Stomach (tissue), 9 donors: ENCODE results near the gene NFE2L2. TPM values are rescaled to one million over a fixed set of nuclear protein-coding genes. Genes with fewer than 3 reads are reported as not detected.

Source experiments
- DNase-seq, 2 donors: peaks; one replicate each; pipeline versions ENCODE4 v3.0.0 to v3.0.0-alpha.2; 2013 to 2019
- H3K27ac ChIP-seq, 5 donors: fragments of 200-600 bp in 4 of 5; sonication (generic) in 4 of 5; one replicate each; pipeline ENCODE4 v1.5.1; 2013 to 2019; ENCODE audit warnings: mild to moderate bottlenecking in 1 of 5, moderate library complexity in 1 of 5
- H3K27me3 ChIP-seq, 3 donors: fragments of 200-600 bp; sonication (generic); one replicate each; pipeline ENCODE4 v1.5.1; 2017 to 2019; ENCODE audit warnings: mixed run types in 1 of 3
- H3K36me3 ChIP-seq, 4 donors: fragments of 200-600 bp; sonication (generic); 1 replicate in 3 of 4; 2 replicates in 1 of 4; pipeline ENCODE4 v1.5.1; 2016 to 2019
- H3K4me1 ChIP-seq, 4 donors: fragments of 200-600 bp; sonication (generic); one replicate each; pipeline ENCODE4 v1.5.1; 2016 to 2019
- H3K4me3 ChIP-seq, 4 donors: fragments of 200-600 bp; sonication (generic) in 3 of 4; one replicate each; pipeline ENCODE4 v1.5.1; 2016 to 2019; ENCODE audit warnings: mild to moderate bottlenecking in 1 of 4
- H3K9me3 ChIP-seq, 4 donors: fragments of 200-600 bp; sonication (generic); one replicate each; pipeline ENCODE4 v1.5.1; 2016 to 2019
- CTCF ChIP-seq, 7 experiments: fragments of 450-650 bp in 4 of 7; fragments of 200-600 bp in 3 of 7; sonication (generic) in 3 of 7; IDR thresholded peaks; one replicate each; pipeline ENCODE4 v1.5.1; 2016 to 2019; ENCODE audit warnings: antibody characterized with exemption in 7 of 7, control low read depth in 2 of 7, mild to moderate bottlenecking in 1 of 7
- EP300 ChIP-seq: sonication (generic); formaldehyde crosslinking; IDR thresholded peaks from one replicate; pipeline ENCODE4 v1.6.1; 2017; ENCODE audit warnings: antibody characterized with exemption
- POLR2A ChIP-seq, 4 donors: fragments of 450-650 bp; IDR thresholded peaks; one replicate each; pipeline ENCODE4 v1.6.1; 2016; ENCODE audit warnings: antibody characterized with exemption in 4 of 4, control low read depth in 2 of 4, mild to moderate bottlenecking in 1 of 4, moderate library complexity in 1 of 4
- POLR2AphosphoS5 ChIP-seq, 3 donors: sonication (generic); formaldehyde crosslinking; IDR thresholded peaks; one replicate each; pipeline ENCODE4 v1.6.1; 2016; ENCODE audit warnings: antibody characterized with exemption in 3 of 3
- WGBS, 5 donors: extraction: QIAGEN DNeasy Blood & Tissue Kit in 3 of 5; methylation state at CpG; one replicate each; pipeline versions ENCODE4 v1.1.5 to v1.1.7; 2013 to 2018; 5-methylcytosine and 5-hydroxymethylcytosine counted together
- intact Hi-C: fragments of 100-400 bp; cut with DNase I; formaldehyde crosslinking; loops from one replicate; pipeline ENCODE4 v1.15.1; 2023; ENCODE audit warnings: low total_unique reads
- polyA plus RNA-seq, 3 donors: library from polyadenylated mRNA; stranded (reverse); fragments of 200-250 nt; gene quantifications; one replicate each; pipeline ENCODE4 v1.2.3, GENCODE V29; 2013
- total RNA-seq, 5 donors: library from RNA; depleted of rRNA; stranded (reverse); fragments of >200 nt; gene quantifications; one replicate each; pipeline versions ENCODE4 v1.1.0 to v1.2.3, GENCODE V29; 2014 to 2016
- donor health status: healthy with polysubstance abuse.
- donor health status: Bipolar disorder and iron deficiency.
- donor health status: healthy.

NFE2L2 gene
- total and polyA plus RNA-seq, 8 donors: 37.1 to 223 (median 112) TPM

GRCh38 chr2:177283906-177284305, 19.4 kb upstream of the NFE2L2 start:
- intact Hi-C loops: no loop called here
- Histone ChIP-seq H3K27ac (no peak overlapping the region), H3K36me3 (no peaks in the 10 kb centered on the region), H3K4me3 (no peak overlapping the region), H3K4me1 (peaks cover 15 to 58% (median 25%) of the 10 kb centered on the region in 4 donors), H3K9me3 (no peaks in the 10 kb centered on the region), H3K27me3 (no peaks in the 10 kb centered on the region)
- no peak for DNase-seq
- WGBS, 5 donors: 33 to 56% (median 50%) methylated on average over 4 of the region's 4 CpGs
- no peak for TF ChIP-seq POLR2AphosphoS5 (IDR thresholded peaks at IDR 0.05)
- TF ChIP-seq CTCF (IDR thresholded peaks at IDR 0.05): no peak
- TF ChIP-seq POLR2A (IDR thresholded peaks at IDR 0.05): no peak
- TF ChIP-seq EP300: no peak

- no peaks in the 10 kb centered on the region for H3K9me3 ChIP-seq
- H3K4me1 ChIP-seq: peaks cover 15 to 58% (median 25%) of the 10 kb centered on the region in 4 donors
- 47 to 81% (median 58%) methylated on average over 5 of the region's 5 CpGs for WGBS, 5 donors
- intact Hi-C loops: no loop called here
- DNase-seq: peak in 1 of 2 donors; percentile 34
- no peaks in the 10 kb centered on the region for H3K36me3 ChIP-seq
- H3K4me3 ChIP-seq: no peak overlapping the region
- TF ChIP-seq CTCF (IDR thresholded peaks at IDR 0.05) (no peak), POLR2AphosphoS5 (IDR thresholded peaks at IDR 0.05) (no peak), EP300 (no peak), POLR2A (IDR thresholded peaks at IDR 0.05) (no peak)
- H3K27ac ChIP-seq: peak overlapping the region in 1 of 5 donors; percentile 40
- H3K27me3 ChIP-seq: no peaks in the 10 kb centered on the region
Measured at GRCh38 chr2:177282787-177283572, 18.5 kb upstream of the NFE2L2 start.

- H3K27ac ChIP-seq: peak overlapping the region in 1 of 5 donors; percentile 40
- H3K27me3 ChIP-seq: no peaks in the 10 kb centered on the region
- peaks cover 15 to 58% (median 25%) of the 10 kb centered on the region in 4 donors for H3K4me1 ChIP-seq
- peak in 1 of 2 donors; percentile 35 for DNase-seq
- WGBS, 5 donors: 20 to 38% (median 33%) methylated on average over 3 of the region's 3 CpGs
- no peak overlapping the region for H3K4me3 ChIP-seq
- TF ChIP-seq EP300 (no peak), POLR2A (IDR thresholded peaks at IDR 0.05) (no peak), POLR2AphosphoS5 (IDR thresholded peaks at IDR 0.05) (no peak), CTCF (IDR thresholded peaks at IDR 0.05) (no peak)
- H3K9me3 ChIP-seq: no peaks in the 10 kb centered on the region
- no peaks in the 10 kb centered on the region for H3K36me3 ChIP-seq
- intact Hi-C loops: no loop called here
Measured at GRCh38 chr2:177282181-177282641, 17.7 kb upstream of the NFE2L2 start.

GRCh38 chr2:177281400-177282180, 17.1 kb upstream of the NFE2L2 start:
- intact Hi-C loops: no loop called here
- Histone ChIP-seq H3K4me1 (peaks cover 15 to 58% (median 25%) of the 10 kb centered on the region in 4 donors), H3K27me3 (no peaks in the 10 kb centered on the region), H3K36me3 (no peaks in the 10 kb centered on the region), H3K4me3 (no peak overlapping the region), H3K27ac (peak overlapping the region in 1 of 5 donors; percentile 40), H3K9me3 (no peaks in the 10 kb centered on the region)
- WGBS, 5 donors: 81 to 88% (median 84%) methylated on average over 6 of the region's 6 CpGs
- DNase-seq: no peak
- no peak for TF ChIP-seq POLR2A (IDR thresholded peaks at IDR 0.05)
- no peak for TF ChIP-seq POLR2AphosphoS5 (IDR thresholded peaks at IDR 0.05)
